NCI-H345 treated with DMSO at 0.1 percent for 48 hours (cell line): ENCODE data around the gene IGFALS.

Source experiments
- DNase-seq: peaks from one replicate; lab custom pipeline; 2025; ENCODE audit not compliant: unreplicated experiment; lab: John Stamatoyannopoulos, UW

The IGFALS gene

DNA sequence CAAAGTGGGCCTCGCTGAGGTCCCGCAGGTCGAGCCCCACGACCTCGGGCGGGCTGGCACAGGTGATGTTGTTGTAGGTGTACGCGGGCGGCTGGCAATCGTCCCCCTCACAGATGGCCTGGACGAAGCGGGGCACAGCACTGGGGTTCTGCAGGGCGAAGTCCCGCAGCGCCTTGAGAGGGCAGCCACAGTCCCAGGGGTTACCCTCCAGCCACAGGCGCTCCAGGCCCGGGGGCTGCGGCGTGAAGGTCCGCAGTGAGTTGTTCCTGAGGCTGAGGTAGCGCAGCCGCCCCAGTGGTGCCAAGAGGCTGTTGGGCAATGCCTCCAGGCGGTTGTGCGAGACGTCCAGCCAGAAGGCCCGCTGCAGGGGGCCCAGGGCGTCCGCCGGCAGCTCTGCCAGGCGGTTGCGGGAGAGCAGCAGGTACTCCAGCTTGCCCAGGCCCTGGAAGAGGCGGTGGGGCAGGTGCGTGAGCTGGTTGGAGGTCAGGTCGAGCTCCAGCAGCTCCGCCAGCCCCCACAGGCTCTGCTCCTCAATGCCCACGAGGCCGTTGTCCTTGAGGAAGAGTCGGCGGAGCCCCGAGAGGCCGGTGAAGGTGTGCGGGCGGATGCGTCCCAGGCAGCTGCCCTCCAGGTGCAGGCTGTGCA lies 2.8 kb downstream of the IGFALS start:
- DNase-seq = no peak

- DNase-seq = no peak
Observed at GRCh38 chr16:1790261-1790610, 3.3 kb downstream of the IGFALS start.

GRCh38 chr16:1789643-1790045 lies 3.9 kb downstream of the IGFALS start:
- DNase-seq = no peak

DNA sequence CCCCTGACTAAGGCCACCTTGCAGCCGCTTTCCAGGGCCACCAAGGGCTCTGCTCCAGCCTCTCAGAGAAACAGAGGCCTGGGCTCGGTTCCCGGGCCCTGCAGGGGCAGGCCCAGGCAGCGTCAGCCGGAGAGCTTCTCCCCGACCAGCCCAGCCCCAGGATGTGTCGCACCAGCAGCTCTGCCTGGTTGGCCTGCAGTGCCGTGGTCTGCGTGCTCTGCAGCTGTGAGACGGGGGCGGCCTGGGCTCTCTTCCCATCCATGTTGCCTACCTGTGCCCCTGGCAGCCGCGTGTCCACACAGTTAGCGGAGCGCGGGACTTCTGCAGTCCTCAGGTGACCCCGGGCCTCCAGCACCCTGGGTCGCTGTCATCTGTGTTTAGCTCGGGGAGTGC lies 4.8 kb downstream of the IGFALS start:
- no peak for DNase-seq

DNA sequence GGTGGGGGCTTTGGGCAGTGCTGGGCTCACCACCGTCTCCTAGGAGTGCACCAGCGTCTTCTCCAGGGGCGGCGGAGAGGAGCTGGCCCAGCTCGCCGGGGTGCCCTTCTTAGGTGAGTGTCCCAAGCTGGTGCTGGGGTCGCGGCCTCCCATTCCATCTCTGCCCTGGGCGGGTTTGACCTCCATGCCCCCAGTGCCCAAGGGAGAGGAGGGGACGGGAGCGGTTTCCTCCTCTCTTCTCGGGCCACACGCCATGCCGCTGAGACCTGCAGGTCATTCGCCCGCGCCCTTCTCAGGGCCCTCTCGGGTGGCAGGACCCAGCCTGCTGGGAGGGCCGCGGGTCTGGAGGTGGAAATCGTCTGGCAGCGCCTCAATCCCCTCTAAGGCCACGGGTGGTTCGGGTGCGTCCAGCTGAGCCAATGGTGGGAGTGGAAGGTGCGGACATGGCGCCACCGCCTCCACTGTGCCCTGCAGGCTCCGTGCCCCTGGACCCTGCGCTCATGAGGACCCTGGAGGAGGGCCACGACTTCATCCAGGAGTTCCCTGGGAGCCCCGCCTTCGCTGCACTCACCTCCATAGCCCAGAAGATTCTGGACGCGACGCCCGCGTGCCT lies 5.3 kb downstream of the IGFALS start:
- no peak for DNase-seq

DNA sequence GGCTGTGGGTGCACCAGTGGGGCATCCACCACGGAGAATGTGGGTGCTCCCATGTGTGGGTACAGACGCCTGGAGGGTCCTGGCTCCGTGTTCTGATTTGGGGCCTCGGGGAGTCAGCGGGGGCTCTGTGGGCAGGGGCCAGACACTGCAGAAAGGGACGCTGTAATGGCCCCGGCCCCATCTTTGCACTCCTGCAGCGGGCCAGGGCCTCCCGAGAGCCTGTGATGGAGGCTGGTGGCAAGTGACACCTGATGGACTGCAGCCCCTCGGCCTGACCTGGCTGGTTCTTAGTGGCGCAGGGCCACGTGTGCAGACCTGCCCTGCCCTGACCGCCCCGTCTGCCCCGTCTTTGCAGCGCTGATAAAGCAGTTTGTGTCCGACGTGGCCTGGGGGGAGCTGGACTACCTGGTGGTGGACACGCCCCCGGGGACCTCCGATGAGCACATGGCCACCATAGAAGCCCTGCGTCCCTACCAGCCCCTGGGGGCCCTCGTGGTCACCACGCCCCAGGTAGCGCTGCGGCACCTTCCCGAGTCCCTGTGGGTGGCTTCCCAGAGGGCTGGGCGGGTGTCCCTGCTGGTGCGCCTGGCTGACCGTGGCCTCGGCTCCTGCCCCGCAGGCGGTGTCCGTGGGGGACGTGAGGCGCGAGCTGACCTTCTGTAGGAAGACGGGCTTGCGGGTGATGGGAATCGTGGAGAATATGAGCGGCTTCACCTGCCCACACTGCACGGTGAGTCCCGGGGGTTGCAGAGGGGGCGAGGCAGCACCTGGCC lies 6.0 kb downstream of the IGFALS start:
- no peak for DNase-seq

GRCh38 chr16:1787056-1787321 lies 6.5 kb downstream of the IGFALS start:
- DNase-seq = no peak

DNA sequence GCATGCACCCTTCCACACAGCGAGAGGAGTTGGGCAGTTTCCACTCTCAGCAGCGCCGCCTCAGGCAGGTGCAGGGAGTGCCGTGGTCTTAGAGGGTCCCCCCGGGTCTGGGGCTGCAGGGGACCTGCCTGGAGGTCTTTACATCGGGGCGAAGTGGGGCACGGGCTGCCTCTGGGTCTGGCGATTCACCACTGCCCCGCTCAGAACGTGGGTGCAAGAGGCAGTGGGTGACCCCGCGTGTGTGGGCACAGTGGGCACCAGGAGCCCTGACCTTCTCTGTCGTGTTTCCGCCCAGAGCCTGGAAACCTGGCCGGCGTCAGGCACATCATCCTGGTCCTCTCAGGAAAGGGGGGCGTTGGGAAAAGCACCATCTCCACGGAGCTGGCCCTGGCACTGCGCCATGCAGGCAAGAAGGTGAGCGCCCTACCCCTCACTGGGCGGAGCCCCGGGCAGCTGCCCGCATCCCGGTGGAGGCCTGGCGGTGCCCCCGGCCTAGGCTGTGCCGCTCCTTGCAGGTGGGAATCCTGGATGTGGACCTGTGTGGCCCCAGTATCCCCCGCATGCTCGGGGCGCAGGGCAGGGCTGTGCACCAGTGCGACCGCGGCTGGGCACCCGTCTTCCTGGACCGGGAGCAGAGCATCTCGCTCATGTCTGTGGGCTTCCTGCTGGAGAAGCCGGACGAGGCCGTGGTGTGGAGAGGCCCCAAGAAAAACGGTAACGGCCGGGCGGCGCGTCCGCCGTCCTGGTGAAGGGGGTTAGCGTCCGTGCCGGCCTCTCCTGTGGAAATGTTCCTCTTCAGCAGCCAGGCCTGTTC lies 7.1 kb downstream of the IGFALS start:
- no peak for DNase-seq

DNA sequence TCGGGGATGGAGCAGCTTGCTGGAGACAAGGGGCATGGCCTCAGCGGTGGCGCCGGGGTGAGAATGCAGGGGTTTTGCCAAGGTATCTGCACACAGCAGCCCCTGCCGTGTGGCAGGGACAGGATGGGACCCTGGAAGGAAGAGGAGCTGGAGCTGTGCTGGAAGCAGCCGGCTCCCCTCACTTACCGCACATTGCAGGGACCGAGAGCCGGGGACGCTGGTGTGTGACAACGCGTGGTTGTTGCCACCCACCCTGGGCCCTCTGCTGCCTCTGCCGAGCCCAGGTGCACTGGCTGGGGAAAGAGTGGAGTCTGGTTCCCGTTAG lies 7.7 kb downstream of the IGFALS start:
- no peak for DNase-seq

GRCh38 chr16:1784977-1785845 lies 8.3 kb downstream of the IGFALS start:
- no peak for DNase-seq

GRCh38 chr16:1782408-1783264 lies 10.9 kb downstream of the IGFALS start, which contains the start of the genes NUBP2 and SPSB3:
NUBP2 (plus strand) TSS chr16:1782960; CDS start chr16:1783021, 61 bp downstream.
SPSB3 (minus strand) TSS chr16:1782571; CDS start chr16:1781483, 1,088 bp downstream.
- peak; percentile 98 for DNase-seq

- no peak for DNase-seq
Observed at GRCh38 chr16:1781758-1782407, 11.6 kb downstream of the IGFALS start.

DNA sequence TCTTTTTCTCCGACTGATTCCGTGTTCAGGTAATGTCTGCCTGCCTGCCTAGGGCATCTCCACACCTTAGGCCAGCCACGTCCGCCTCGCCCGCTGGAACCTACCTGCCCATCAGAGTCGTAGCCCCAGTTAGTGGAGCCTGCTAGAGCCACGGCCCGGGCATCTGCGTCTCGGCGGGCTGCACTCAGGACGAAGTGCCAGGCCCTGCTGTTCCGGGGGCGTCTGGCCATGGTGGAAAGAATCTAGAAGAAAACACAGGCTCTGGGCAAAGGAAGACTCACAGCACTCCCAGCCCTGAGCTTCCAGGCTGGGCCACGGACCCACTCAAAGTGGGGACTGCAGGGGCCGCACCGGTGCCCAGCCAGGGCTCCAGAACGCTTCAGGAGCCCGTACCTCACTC lies 12.3 kb downstream of the IGFALS start:
- DNase-seq = no peak

GRCh38 chr16:1780677-1781072 lies 12.8 kb downstream of the IGFALS start:
- DNase-seq = no peak

GRCh38 chr16:1779741-1780676 lies 13.5 kb downstream of the IGFALS start:
- no peak for DNase-seq

GRCh38 chr16:1779234-1779701 lies 14.2 kb downstream of the IGFALS start:
- DNase-seq = no peak

DNA sequence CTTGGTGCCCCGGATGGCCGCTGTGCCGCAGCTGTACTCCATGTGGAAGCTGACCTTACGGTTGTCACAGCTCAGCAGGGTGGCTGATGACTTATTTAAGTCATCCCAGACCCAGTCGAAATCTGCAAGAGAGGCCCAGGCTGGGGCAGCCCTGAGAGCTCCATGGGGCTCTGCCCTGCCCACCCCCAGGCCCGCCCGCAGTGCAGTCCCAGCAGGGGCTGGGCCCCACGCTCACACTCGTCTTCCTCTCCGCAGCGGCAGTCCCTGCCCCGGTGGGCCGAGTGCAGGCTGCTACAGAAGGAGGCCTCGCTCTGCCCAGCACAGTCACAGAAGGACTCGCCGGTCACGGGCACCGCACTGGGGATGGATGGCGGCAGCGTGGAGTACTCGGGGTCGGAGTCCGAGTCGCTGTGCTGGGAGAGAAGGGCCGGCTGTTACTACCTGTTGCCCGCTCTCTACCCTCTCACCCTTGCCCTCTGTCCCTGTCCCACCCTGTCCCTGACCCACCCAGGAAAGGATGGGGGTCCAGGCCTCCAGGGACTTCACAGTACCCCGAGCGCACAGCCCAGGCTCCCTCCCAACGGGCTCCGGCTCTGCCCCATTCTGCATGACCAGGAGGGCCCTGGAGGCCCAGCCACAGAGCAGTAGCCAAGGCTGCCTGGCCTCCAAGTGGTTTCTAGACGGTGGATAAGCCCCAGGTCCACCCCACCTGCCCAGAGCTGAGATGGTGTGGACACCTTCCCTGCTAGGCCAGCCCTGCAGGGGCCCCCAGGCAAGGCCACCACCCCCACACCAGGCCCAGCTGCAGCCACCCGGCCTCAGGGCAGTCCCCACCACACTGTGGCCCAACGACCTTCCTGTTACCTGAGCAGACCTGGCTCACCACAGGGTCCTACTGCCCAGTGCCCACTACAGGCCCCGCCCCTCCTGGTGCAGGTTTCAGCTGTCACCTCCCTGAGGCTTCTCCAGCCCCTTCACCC lies 15.0 kb downstream of the IGFALS start:
- no peak for DNase-seq
